Measurements from ENCODE around the gene GRM3. TPM values are rescaled to one million over a fixed set of nuclear protein-coding genes. Genes with fewer than 3 reads are reported as not detected.
A peak's percentile ranks its signal among the peaks of the same experiment; 100 is the strongest.

GRM3 gene
- total RNA-seq, 1 experiment from 2014 or later: not detected

GRCh38 chr7:86720306-86720705 lies 76.6 kb downstream of the GRM3 start:
- H3K79me2 ChIP-seq (ENCODE audit: low read length): no peaks in the 10 kb centered on the region
- intact Hi-C loops (cut with micrococcal nuclease): no loop called here
- ATAC-seq (no peak), DNase-seq (no peak)
- H3K9me3 ChIP-seq (ENCODE audit: low read length): no peaks in the 10 kb centered on the region
- H3K9ac ChIP-seq (ENCODE audit: low read length): no peak overlapping the region
- no peaks in the 10 kb centered on the region for H3K4me1 ChIP-seq (ENCODE audit: insufficient read depth, low read length)
- ChIA-PET CTCF (no interaction called here), POLR2A (ENCODE audit: unreplicated experiment) (no interaction called here)
- no peaks in the 10 kb centered on the region for H4K20me1 ChIP-seq (ENCODE audit: low read length)
- H3K27me3 ChIP-seq (ENCODE audit: low read length): no peaks in the 10 kb centered on the region
- H3K9me2 ChIP-seq (replicated peaks; ENCODE audit: low read length): no peaks in the 10 kb centered on the region
- H3K36me3 ChIP-seq (ENCODE audit: low read depth, low read length): no peaks in the 10 kb centered on the region
- TF ChIP-seq CTCF (conservative IDR thresholded peaks at IDR 0.05; ENCODE audit: low read depth, low read length) (no peak), EZH2phosphoT487 (IDR thresholded peaks at IDR 0.05; ENCODE audit: borderline replicate concordance, low read length) (no peak), EZH2 (IDR thresholded peaks at IDR 0.05; ENCODE audit: low read length, unreplicated experiment) (no peak)
- no peak overlapping the region for H3K4me2 ChIP-seq (ENCODE audit: low read length)
- no peak overlapping the region for H2AFZ ChIP-seq (ENCODE audit: low read length)
- no peak overlapping the region for H3K27ac ChIP-seq (ENCODE audit: low read length)
- no TSS peak for BruUV-seq (replicated peaks)
- H3F3A ChIP-seq (ENCODE audit: low read length, unreplicated experiment): no peaks in the 10 kb centered on the region
- H3K4me3 ChIP-seq (ENCODE audit: low read length): no peak overlapping the region

DNA sequence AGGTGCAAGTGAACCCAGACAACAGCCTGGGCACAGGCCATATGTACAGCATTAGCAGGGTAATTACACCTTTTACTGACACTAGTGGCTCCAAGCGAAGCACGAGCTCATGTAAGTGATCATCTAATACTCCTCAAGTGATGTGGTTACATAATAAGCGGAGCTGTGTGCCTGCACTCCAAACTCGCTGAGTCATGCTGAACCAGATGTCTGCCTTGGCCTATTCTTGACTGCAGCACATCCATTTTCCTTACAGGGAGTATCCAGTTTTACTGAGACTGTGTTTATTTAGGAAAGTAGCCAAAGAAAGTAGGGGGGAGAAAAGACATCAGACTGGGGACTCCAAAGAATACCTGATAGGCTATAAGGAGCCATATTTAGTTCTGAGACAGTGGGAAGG lies 90.1 kb downstream of the GRM3 start:
- no peak for ATAC-seq
- no peak overlapping the region for H3K27ac ChIP-seq (ENCODE audit: low read length)

More for the DNA sequence above, 90.1 kb downstream of the GRM3 start:
- no peak overlapping the region for H3K4me2 ChIP-seq (ENCODE audit: low read length)
- H3K79me2 ChIP-seq (ENCODE audit: low read length): no peaks in the 10 kb centered on the region
- H3K9me2 ChIP-seq (replicated peaks; ENCODE audit: low read length): no peaks in the 10 kb centered on the region
- no peak overlapping the region for H3K4me3 ChIP-seq (ENCODE audit: low read length)
- intact Hi-C loops (cut with micrococcal nuclease): no loop called here
- no peaks in the 10 kb centered on the region for H4K20me1 ChIP-seq (ENCODE audit: low read length)
- no peak overlapping the region for H2AFZ ChIP-seq (ENCODE audit: low read length)
- no TSS peak for BruUV-seq (replicated peaks)
- POLR2A ChIA-PET (ENCODE audit: unreplicated experiment): no interaction called here
- no peaks in the 10 kb centered on the region for H3K36me3 ChIP-seq (ENCODE audit: low read depth, low read length)
- CTCF ChIA-PET: no interaction called here
- DNase-seq: peak; percentile 29
- no peak overlapping the region for H3K9ac ChIP-seq (ENCODE audit: low read length)
- H3K27me3 ChIP-seq (ENCODE audit: low read length): 0 out of 2 replicates have a peak, but pooled peaks cover 14% of the 10 kb centered on the region
- no peaks in the 10 kb centered on the region for H3K9me3 ChIP-seq (ENCODE audit: low read length)
- no peaks in the 10 kb centered on the region for H3F3A ChIP-seq (ENCODE audit: low read length, unreplicated experiment)
- no peaks in the 10 kb centered on the region for H3K4me1 ChIP-seq (ENCODE audit: insufficient read depth, low read length)
- no peak for TF ChIP-seq EZH2 (IDR thresholded peaks at IDR 0.05; ENCODE audit: low read length, unreplicated experiment)
- no peak for TF ChIP-seq CTCF (conservative IDR thresholded peaks at IDR 0.05; ENCODE audit: low read depth, low read length)
